SH-SY5Y (cell line): ENCODE measurements around the gene HDHD3.

Source experiments
- GATA2 ChIP-seq: IDR thresholded peaks from 2 replicates; pipeline ENCODE4 v1.6.1; 2011; ENCODE audit warnings: mild to moderate bottlenecking, low read depth, low read length
- GATA3 ChIP-seq: IDR thresholded peaks from 2 replicates; pipeline ENCODE4 v1.6.1; 2011; ENCODE audit warnings: low read depth, mild to moderate bottlenecking, low read length, moderate library complexity

- TF ChIP-seq GATA2 (no peak), GATA3 (no peak)
These were observed 16.5 kb upstream of the HDHD3 start for GRCh38 chr9:113393281-113393680.
